Liver (tissue), 3 donors: ENCODE data around the gene DDX41.

ENCODE experiments used
- EGR1 ChIP-seq, 2 donors: IDR thresholded peaks; 2 replicates each; pipeline ENCODE4 v1.6.1; 2016 to 2018; ENCODE audit warnings: antibody characterized with exemption in 2 of 2, low read depth in 2 of 2
- RAD21 ChIP-seq, 2 donors: IDR thresholded peaks; 2 replicates each; pipeline ENCODE4 v1.6.1; 2016; ENCODE audit warnings: antibody characterized with exemption in 2 of 2, mild to moderate bottlenecking in 2 of 2
- YY1 ChIP-seq: IDR thresholded peaks from 2 replicates; pipeline ENCODE4 v1.6.1; 2016; ENCODE audit warnings: antibody characterized with exemption, mild to moderate bottlenecking
- TF ChIP-seq, protein P1 (sequence below): fragments of 150-350 bp; IDR thresholded peaks from 2 replicates; pipeline ENCODE4 v1.5.1; 2017; ENCODE audit warnings: improper control_type of control experiment, low read depth, low read length; ENCODE audit not compliant: missing input control
- TF ChIP-seq, protein P2 (sequence below): IDR thresholded peaks from 2 replicates; pipeline ENCODE4 v1.6.1; 2016; ENCODE audit warnings: antibody characterized with exemption
- TF ChIP-seq, protein P3 (sequence below): IDR thresholded peaks from 2 replicates; pipeline ENCODE4 v1.6.1; 2016; ENCODE audit warnings: antibody characterized with exemption
- TF ChIP-seq, protein P4 (sequence below): IDR thresholded peaks from 2 replicates; pipeline ENCODE4 v1.6.1; 2016; ENCODE audit warnings: antibody characterized with exemption, mild to moderate bottlenecking
- donor health status: healthy.
- donor health status: healthy.

DNA sequence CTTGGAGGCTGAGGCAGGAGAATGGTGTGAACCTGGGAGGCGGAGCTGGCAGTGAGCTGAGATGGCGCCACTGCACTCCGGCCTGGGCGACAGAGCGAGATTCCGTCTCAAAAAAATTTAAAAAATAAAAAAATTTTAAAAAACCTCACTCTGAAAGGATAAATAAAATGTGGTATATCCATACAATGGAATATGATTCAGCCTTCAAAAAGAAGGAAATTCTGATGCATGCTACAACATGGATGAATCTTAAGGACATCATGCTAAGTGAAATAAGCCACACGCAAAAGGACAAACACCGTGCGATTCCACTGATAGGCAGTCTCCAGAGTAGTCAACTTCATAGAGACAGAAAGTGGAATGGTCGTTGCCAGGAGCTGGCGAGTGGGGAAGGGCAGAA lies 51.7 kb downstream of the DDX41 start:
- TF ChIP-seq EGR1 (IDR thresholded peaks at IDR 0.05; ENCODE audit: low read depth in 2 of 2) (no peak), YY1 (no peak), RAD21 (IDR thresholded peaks at IDR 0.05) (no peak)
- TF ChIP-seq, protein P1, sequence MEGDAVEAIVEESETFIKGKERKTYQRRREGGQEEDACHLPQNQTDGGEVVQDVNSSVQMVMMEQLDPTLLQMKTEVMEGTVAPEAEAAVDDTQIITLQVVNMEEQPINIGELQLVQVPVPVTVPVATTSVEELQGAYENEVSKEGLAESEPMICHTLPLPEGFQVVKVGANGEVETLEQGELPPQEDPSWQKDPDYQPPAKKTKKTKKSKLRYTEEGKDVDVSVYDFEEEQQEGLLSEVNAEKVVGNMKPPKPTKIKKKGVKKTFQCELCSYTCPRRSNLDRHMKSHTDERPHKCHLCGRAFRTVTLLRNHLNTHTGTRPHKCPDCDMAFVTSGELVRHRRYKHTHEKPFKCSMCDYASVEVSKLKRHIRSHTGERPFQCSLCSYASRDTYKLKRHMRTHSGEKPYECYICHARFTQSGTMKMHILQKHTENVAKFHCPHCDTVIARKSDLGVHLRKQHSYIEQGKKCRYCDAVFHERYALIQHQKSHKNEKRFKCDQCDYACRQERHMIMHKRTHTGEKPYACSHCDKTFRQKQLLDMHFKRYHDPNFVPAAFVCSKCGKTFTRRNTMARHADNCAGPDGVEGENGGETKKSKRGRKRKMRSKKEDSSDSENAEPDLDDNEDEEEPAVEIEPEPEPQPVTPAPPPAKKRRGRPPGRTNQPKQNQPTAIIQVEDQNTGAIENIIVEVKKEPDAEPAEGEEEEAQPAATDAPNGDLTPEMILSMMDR: no peak
- TF ChIP-seq, protein P2, sequence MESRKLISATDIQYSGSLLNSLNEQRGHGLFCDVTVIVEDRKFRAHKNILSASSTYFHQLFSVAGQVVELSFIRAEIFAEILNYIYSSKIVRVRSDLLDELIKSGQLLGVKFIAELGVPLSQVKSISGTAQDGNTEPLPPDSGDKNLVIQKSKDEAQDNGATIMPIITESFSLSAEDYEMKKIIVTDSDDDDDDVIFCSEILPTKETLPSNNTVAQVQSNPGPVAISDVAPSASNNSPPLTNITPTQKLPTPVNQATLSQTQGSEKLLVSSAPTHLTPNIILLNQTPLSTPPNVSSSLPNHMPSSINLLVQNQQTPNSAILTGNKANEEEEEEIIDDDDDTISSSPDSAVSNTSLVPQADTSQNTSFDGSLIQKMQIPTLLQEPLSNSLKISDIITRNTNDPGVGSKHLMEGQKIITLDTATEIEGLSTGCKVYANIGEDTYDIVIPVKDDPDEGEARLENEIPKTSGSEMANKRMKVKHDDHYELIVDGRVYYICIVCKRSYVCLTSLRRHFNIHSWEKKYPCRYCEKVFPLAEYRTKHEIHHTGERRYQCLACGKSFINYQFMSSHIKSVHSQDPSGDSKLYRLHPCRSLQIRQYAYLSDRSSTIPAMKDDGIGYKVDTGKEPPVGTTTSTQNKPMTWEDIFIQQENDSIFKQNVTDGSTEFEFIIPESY: no peak
- TF ChIP-seq, protein P3, sequence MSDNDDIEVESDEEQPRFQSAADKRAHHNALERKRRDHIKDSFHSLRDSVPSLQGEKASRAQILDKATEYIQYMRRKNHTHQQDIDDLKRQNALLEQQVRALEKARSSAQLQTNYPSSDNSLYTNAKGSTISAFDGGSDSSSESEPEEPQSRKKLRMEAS: no peak
- TF ChIP-seq, protein P4, sequence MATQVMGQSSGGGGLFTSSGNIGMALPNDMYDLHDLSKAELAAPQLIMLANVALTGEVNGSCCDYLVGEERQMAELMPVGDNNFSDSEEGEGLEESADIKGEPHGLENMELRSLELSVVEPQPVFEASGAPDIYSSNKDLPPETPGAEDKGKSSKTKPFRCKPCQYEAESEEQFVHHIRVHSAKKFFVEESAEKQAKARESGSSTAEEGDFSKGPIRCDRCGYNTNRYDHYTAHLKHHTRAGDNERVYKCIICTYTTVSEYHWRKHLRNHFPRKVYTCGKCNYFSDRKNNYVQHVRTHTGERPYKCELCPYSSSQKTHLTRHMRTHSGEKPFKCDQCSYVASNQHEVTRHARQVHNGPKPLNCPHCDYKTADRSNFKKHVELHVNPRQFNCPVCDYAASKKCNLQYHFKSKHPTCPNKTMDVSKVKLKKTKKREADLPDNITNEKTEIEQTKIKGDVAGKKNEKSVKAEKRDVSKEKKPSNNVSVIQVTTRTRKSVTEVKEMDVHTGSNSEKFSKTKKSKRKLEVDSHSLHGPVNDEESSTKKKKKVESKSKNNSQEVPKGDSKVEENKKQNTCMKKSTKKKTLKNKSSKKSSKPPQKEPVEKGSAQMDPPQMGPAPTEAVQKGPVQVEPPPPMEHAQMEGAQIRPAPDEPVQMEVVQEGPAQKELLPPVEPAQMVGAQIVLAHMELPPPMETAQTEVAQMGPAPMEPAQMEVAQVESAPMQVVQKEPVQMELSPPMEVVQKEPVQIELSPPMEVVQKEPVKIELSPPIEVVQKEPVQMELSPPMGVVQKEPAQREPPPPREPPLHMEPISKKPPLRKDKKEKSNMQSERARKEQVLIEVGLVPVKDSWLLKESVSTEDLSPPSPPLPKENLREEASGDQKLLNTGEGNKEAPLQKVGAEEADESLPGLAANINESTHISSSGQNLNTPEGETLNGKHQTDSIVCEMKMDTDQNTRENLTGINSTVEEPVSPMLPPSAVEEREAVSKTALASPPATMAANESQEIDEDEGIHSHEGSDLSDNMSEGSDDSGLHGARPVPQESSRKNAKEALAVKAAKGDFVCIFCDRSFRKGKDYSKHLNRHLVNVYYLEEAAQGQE: no peak
